Suprapubic skin (tissue), 4 donors: ENCODE measurements around the gene GOLT1B. TPM values are rescaled to one million over a fixed set of nuclear protein-coding genes. Genes with fewer than 3 reads are reported as not detected.
"Not testable (repeated sequence)": the region's sequence is repeated elsewhere in the genome, so short reads cannot be mapped to it uniquely, and the experiment has no call there.

ENCODE experiments used
- DNase-seq, 2 donors: peaks; one replicate each; pipeline ENCODE4 v3.0.0-alpha.2; 2019; ENCODE audit warnings: low spot score in 2 of 2
- H3K27ac ChIP-seq: fragments of 200-600 bp; sonication (generic); one replicate; pipeline ENCODE4 v1.5.1; 2019
- H3K27me3 ChIP-seq: fragments of 200-600 bp; sonication (generic); one replicate; pipeline ENCODE4 v1.5.1; 2019
- H3K36me3 ChIP-seq: fragments of 200-600 bp; sonication (generic); one replicate; pipeline ENCODE4 v1.5.1; 2019
- H3K4me1 ChIP-seq: fragments of 200-600 bp; sonication (generic); one replicate; pipeline ENCODE4 v1.5.1; 2019
- H3K4me3 ChIP-seq: fragments of 200-600 bp; sonication (generic); one replicate; pipeline ENCODE4 v1.5.1; 2019; ENCODE audit warnings: mild to moderate bottlenecking
- H3K9me3 ChIP-seq: fragments of 200-600 bp; sonication (generic); one replicate; pipeline ENCODE4 v1.5.1; 2019
- EP300 ChIP-seq: sonication (generic); formaldehyde crosslinking; IDR thresholded peaks from one replicate; pipeline ENCODE4 v1.6.1; 2017; ENCODE audit warnings: antibody characterized with exemption
- POLR2A ChIP-seq, 2 donors: fragments of 450-650 bp; IDR thresholded peaks; one replicate each; pipeline ENCODE4 v1.6.1; 2017; ENCODE audit warnings: antibody characterized with exemption in 2 of 2, mild to moderate bottlenecking in 2 of 2, moderate library complexity in 2 of 2
- POLR2AphosphoS5 ChIP-seq, 3 donors: sonication (generic); formaldehyde crosslinking; IDR thresholded peaks; one replicate each; pipeline ENCODE4 v1.6.1; 2017; ENCODE audit warnings: antibody characterized with exemption in 3 of 3
- WGBS: methylation state at CpG from one replicate; pipeline ENCODE4 v1.1.5; 2018; 5-methylcytosine and 5-hydroxymethylcytosine counted together
- total RNA-seq, 4 donors: library from RNA; depleted of rRNA; stranded (reverse); fragments of >200 nt; gene quantifications; one replicate each; pipeline ENCODE4 v1.1.0, GENCODE V29; 2016
- TF ChIP-seq, protein P1 (sequence below), 2 donors: fragments of 200-600 bp in 1 of 2; fragments of 450-650 bp in 1 of 2; sonication (generic) in 1 of 2; IDR thresholded peaks; one replicate each; pipeline ENCODE4 v1.5.1; 2016 to 2019; ENCODE audit warnings: antibody characterized with exemption in 2 of 2, mild to moderate bottlenecking in 1 of 2, moderate library complexity in 1 of 2

The GOLT1B gene, protein sequence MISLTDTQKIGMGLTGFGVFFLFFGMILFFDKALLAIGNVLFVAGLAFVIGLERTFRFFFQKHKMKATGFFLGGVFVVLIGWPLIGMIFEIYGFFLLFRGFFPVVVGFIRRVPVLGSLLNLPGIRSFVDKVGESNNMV
- total RNA-seq, result 10 to 100 TPM; 14.9 to 23.2 (median 18.6) TPM

DNA sequence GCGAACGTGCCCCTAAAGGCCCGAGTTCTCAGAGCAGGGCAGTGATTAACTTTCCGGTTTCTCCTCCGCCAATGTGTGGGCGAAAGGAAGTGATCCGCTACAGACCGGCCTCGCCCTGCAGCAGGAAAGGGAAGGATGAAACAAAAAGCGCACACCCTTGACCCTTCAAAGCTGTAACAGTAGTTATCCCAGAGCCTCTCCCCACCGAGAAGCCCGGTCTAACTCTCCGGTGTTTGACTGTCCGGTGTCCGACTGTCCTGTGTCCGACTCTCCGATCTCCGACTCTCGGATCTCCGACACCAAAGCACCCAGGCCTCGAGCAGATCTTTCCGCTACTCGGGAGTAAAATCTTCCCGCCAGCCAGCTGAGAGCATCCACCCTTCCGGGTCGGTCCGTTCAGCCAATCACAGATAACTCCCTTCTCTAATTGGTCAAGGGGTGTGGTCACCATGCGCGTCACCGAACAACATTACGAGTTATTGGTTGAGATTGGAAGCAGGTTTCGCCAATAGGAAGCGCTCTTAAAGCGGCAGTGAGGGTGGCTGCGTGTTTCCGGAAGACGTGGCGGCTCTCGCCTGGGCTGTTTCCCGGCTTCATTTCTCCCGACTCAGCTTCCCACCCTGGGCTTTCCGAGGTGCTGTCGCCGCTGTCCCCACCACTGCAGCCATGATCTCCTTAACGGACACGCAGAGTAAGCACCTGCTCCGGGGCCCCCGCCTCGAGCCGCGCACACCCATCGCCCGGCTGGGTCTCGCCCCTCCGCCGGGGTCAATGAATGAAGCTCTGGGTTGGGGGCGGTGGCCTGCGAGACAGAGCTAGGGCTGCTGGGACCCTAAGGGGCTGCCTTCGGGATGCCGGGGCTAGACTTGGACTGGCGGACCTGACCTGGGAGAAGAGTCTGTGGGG lies at the start of gene GOLT1B, which contains the start of gene RECQL:
Gene GOLT1B, plus strand, starts transcription at position 532 of the 906 bp plus-strand sequence. Its CDS starts 135 bp downstream, at position 667.
Gene RECQL, minus strand, starts transcription at position 378 of the 906 bp plus-strand sequence. CDS start 2,065 bp downstream, outside the sequence.
- Histone ChIP-seq H3K4me3 (peak within 1 kb of the TSS; percentile 90), H3K27me3 (no peaks in the 10 kb centered on the region), H3K27ac (peak within 1 kb of the TSS; percentile 88), H3K4me1 (peaks cover 50% of the 10 kb centered on the region), H3K9me3 (no peaks in the 10 kb centered on the region), H3K36me3 (peaks cover 20% of the 10 kb centered on the region)
- 0% methylated on average over 17 of the region's 61 CpGs for WGBS
- DNase-seq, result peak; percentile 96 to 97
- peak in 1 of 3 donors; percentile 38 for TF ChIP-seq POLR2AphosphoS5 (IDR thresholded peaks at IDR 0.05)
- TF ChIP-seq, protein P1, sequence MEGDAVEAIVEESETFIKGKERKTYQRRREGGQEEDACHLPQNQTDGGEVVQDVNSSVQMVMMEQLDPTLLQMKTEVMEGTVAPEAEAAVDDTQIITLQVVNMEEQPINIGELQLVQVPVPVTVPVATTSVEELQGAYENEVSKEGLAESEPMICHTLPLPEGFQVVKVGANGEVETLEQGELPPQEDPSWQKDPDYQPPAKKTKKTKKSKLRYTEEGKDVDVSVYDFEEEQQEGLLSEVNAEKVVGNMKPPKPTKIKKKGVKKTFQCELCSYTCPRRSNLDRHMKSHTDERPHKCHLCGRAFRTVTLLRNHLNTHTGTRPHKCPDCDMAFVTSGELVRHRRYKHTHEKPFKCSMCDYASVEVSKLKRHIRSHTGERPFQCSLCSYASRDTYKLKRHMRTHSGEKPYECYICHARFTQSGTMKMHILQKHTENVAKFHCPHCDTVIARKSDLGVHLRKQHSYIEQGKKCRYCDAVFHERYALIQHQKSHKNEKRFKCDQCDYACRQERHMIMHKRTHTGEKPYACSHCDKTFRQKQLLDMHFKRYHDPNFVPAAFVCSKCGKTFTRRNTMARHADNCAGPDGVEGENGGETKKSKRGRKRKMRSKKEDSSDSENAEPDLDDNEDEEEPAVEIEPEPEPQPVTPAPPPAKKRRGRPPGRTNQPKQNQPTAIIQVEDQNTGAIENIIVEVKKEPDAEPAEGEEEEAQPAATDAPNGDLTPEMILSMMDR (IDR thresholded peaks at IDR 0.05), result no peak
- peak in 1 of 2 donors; percentile 49 for TF ChIP-seq POLR2A (IDR thresholded peaks at IDR 0.05)

DNA sequence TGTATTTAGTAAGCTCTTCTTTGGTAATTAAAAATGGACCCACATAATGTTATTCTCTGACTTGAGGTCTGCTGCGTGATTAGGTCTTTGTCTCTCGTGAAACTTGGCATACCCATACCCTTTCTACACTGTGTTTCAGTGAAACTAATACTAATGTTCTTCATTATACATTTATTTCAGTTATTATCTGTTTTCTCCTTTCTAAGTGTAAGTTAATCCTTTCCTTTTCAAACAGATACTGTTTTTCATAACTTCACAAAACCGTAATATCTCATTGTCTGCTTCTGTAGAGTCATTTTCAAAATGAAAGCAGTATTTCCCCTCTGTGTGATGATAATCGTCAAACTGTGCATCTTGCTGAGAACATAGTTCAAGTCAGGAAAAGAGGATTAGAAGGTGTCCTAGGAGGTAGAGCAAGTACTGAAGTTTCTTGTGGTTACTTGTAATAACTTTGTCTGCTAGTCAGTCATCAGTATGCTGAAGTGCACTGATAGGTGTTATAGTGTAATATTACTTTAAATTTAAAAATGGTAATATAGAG lies 48.2 kb upstream of the GOLT1B start:
- TF ChIP-seq POLR2A (IDR thresholded peaks at IDR 0.05), result no peak
- TF ChIP-seq, protein P1 (IDR thresholded peaks at IDR 0.05), result no peak
- no peak for TF ChIP-seq EP300
- no peak for TF ChIP-seq POLR2AphosphoS5 (IDR thresholded peaks at IDR 0.05)
- H3K4me3 ChIP-seq, result no peak overlapping the region
- no peaks in the 10 kb centered on the region for H3K27me3 ChIP-seq
- 85% methylated on average over 4 of the region's 4 CpGs for WGBS
- H3K27ac ChIP-seq, result no peak overlapping the region
- DNase-seq, result no peak
- peaks cover 70% of the 10 kb centered on the region for H3K36me3 ChIP-seq
- no peaks in the 10 kb centered on the region for H3K9me3 ChIP-seq
- no peaks in the 10 kb centered on the region for H3K4me1 ChIP-seq

DNA sequence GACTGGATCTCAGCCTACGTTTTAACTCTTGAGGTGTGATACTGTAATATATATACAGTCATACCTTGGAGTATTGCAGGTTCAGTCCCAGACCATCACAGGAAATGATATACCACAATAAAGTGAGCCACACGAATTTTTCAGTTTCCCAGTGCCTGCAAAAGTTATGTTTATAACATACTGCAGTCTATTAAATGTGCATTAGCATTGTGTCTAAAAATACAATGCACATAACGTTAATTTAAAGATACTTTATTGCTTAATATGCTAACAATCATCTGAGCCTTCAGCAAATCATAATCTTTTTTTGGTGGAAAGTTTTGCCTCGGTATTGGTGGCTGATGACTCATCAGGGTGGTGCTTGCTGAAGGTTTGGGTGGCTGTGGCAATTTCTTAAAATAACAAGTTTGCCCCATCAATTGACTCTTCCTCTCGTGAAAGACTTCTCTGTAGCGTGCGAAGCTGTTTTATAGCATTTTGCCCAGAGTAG lies 45.3 kb upstream of the GOLT1B start:
- 59% methylated on average over 7 of the region's 7 CpGs for WGBS
- TF ChIP-seq, protein P1 (IDR thresholded peaks at IDR 0.05), result no peak
- TF ChIP-seq POLR2AphosphoS5 (IDR thresholded peaks at IDR 0.05) (no peak), POLR2A (IDR thresholded peaks at IDR 0.05) (no peak), EP300 (no peak)
- H3K27ac ChIP-seq, result no peak overlapping the region
- peaks cover 73% of the 10 kb centered on the region for H3K36me3 ChIP-seq
- H3K4me3 ChIP-seq, result no peak overlapping the region
- no peak for DNase-seq
- H3K4me1 ChIP-seq, result no peaks in the 10 kb centered on the region
- no peaks in the 10 kb centered on the region for H3K27me3 ChIP-seq
- H3K9me3 ChIP-seq, result no peaks in the 10 kb centered on the region

DNA sequence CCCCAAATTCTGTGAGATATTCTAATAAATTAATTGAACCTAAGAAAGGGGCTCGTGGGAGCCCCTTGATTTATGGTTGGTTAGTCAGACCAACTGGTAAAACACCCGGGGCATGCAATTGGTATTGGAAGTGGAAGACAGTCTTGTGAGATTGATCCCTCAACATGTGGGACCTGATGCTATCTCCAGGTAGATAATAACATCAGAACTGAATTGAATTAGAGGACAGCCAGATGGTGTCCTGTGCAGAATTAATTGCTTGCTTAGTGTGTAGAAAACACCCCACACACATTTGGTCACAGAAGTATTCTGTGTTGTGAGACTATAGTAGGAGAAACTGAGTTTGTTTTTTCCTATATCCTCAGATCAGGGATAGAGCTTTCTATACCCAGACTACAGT lies 42.1 kb upstream of the GOLT1B start:
- WGBS, result 84% methylated on average over 2 of the region's 2 CpGs
- no peaks in the 10 kb centered on the region for H3K27me3 ChIP-seq
- H3K36me3 ChIP-seq, result peaks cover 82% of the 10 kb centered on the region
- DNase-seq, result no peak
- no peak overlapping the region for H3K27ac ChIP-seq
- H3K4me1 ChIP-seq, result no peaks in the 10 kb centered on the region
- no peaks in the 10 kb centered on the region for H3K9me3 ChIP-seq
- H3K4me3 ChIP-seq, result no peak overlapping the region
- no peak for TF ChIP-seq POLR2AphosphoS5 (IDR thresholded peaks at IDR 0.05)
- no peak for TF ChIP-seq POLR2A (IDR thresholded peaks at IDR 0.05)
- TF ChIP-seq, protein P1 (IDR thresholded peaks at IDR 0.05), result no peak
- no peak for TF ChIP-seq EP300

DNA sequence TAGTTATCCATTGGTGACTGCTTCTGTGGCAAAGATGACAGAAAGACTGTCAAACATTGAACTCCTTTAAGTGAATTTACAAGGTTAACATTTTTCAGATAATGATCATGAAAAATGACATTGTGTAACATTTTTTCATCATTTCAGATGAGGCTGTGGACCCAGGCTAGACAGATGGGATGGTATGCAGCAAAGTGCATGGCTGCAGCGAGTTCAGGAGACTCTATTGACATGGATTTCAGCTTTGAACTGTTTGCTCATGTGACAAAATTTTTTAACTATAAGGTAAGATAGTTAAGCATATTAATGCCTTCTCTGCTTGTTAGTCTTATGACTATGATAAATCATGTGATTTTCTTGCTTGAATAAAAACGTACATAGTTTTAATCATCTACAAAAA lies 34.3 kb upstream of the GOLT1B start:
- DNase-seq, H3K27ac ChIP-seq, H3K27me3 ChIP-seq, H3K9me3 ChIP-seq, H3K4me1 ChIP-seq, H3K4me3 ChIP-seq: not testable (repeated sequence)
- H3K36me3 ChIP-seq, result peaks cover 57% of the 10 kb centered on the region
- 83% methylated on average over 2 of the region's 2 CpGs for WGBS
